ENCODE measurements around the gene ACKR2.

- no peak for TF ChIP-seq EZH2phosphoT487 (IDR thresholded peaks at IDR 0.05; ENCODE audit: insufficient read depth, low read depth)
- no peak for TF ChIP-seq EZH2 (IDR thresholded peaks at IDR 0.05; ENCODE audit: insufficient read depth, poor library complexity, severe bottlenecking)
Observed at GRCh38 chr3:42892169-42892568, 82.9 kb downstream of the ACKR2 start.
